ENCODE results near the gene TSPAN17.

GRCh38 chr5:176646049-176646706, 1.1 kb upstream of the TSPAN17 start:
- no peak for TF ChIP-seq CTCF (IDR thresholded peaks at IDR 0.05; ENCODE audit: low read length)
- TF ChIP-seq EZH2 (IDR thresholded peaks at IDR 0.05; ENCODE audit: borderline replicate concordance, low read length): no peak

Data from OCI-LY1 (cell line).